GM12878 (cell line): ENCODE measurements around the gene AP2B1. TPM values are rescaled to one million over a fixed set of nuclear protein-coding genes. Genes with fewer than 3 reads are reported as not detected.

Source experiments
- ATAC-seq: fragments of 200-7000 bp; cut with Tn5 transposase; 3 replicates; pipeline ENCODE4 v1.9.1; 2020; ENCODE audit warnings: mild to moderate bottlenecking, moderate library complexity
- BruUV-seq: library from RNA; stranded (reverse); fragments of 400-500 nt; replicated peaks from 2 replicates; lab custom pipeline; 2021; lab: Mats Ljungman, UMichigan
- CTCF ChIA-PET: fragments of 300-600 bp; sonication (Branson Sonifier 250); formaldehyde crosslinking; extraction: SDS; loops from one replicate; lab custom pipeline; 2021; ENCODE audit warnings: inconsistent platforms; lab: Yijun Ruan, JAX
- POLR2A ChIA-PET: fragments of 350-600 bp; formaldehyde crosslinking; extraction: SDS; loops from one replicate; lab custom pipeline; 2021; ENCODE audit warnings: inconsistent platforms; lab: Charles Lee
- RAD21 ChIA-PET: fragments of 300-600 bp; sonication (Branson Sonifier 250); formaldehyde crosslinking; loops from one replicate; lab custom pipeline; 2023; ENCODE audit warnings: antibody characterized with exemption; ENCODE audit not compliant: unreplicated experiment; lab: Charles Lee
- SMC1A ChIA-PET: fragments of 300-600 bp; sonication (Branson Sonifier 250); formaldehyde crosslinking; loops from one replicate; lab custom pipeline; 2023; ENCODE audit not compliant: unreplicated experiment, uncharacterized antibody; lab: Charles Lee
- DNase-seq: peaks from one replicate; pipeline ENCODE4 v3.0.0-alpha.2; 2011; ENCODE audit warnings: low read depth, low spot score
- FAIRE-seq: peaks from 3 replicates; lab custom pipeline; 2011; peaks lifted over from hg19 to GRCh38; lab: Jason Lieb, UNC
- H2AFZ ChIP-seq: 2 replicates; pipeline ENCODE4 v1.6.0; 2011; ENCODE audit warnings: low read depth, low read length, control low read depth; ENCODE audit not compliant: control insufficient read depth
- H3K27ac ChIP-seq: 2 replicates; pipeline ENCODE4 v1.5.1; 2011; ENCODE audit warnings: control low read depth; ENCODE audit not compliant: control insufficient read depth, insufficient read depth
- H3K27me3 ChIP-seq, 2 experiments: replicated peaks in 1 of 2; 2 replicates each; pipeline versions ENCODE4 v1.6.0 to v1.6.1; 2011; ENCODE audit warnings: low read length in 1 of 2; ENCODE audit not compliant: control insufficient read depth in 2 of 2, insufficient read depth in 2 of 2
- H3K36me3 ChIP-seq, 2 experiments: 2 replicates each; pipeline ENCODE4 v1.5.1; 2011; ENCODE audit warnings: low read length in 1 of 2; ENCODE audit not compliant: control insufficient read depth in 2 of 2, insufficient read depth in 2 of 2
- H3K4me1 ChIP-seq: 2 replicates; pipeline ENCODE4 v1.6.1; 2011; ENCODE audit warnings: mild to moderate bottlenecking, low read length, moderate library complexity, mixed read lengths; ENCODE audit not compliant: control insufficient read depth, insufficient read depth
- H3K4me2 ChIP-seq: 2 replicates; pipeline ENCODE4 v1.6.0; 2011; ENCODE audit warnings: control low read depth; ENCODE audit not compliant: control insufficient read depth, insufficient read depth
- H3K4me3 ChIP-seq: fragments of 200-600 bp; sonication (generic); 2 replicates; pipeline ENCODE4 v1.5.1; 2016
- H3K79me2 ChIP-seq: 2 replicates; pipeline ENCODE4 v1.6.0; 2011; ENCODE audit warnings: low read length; ENCODE audit not compliant: control insufficient read depth, insufficient read depth
- H3K9ac ChIP-seq: 2 replicates; pipeline ENCODE4 v1.8.0; 2011; ENCODE audit warnings: low read length, control low read depth, mixed read lengths; ENCODE audit not compliant: control insufficient read depth, insufficient read depth
- H3K9me3 ChIP-seq: replicated peaks from 3 replicates; pipeline ENCODE4 v1.5.1; 2011; ENCODE audit warnings: mild to moderate bottlenecking, low read length; ENCODE audit not compliant: control insufficient read depth, insufficient read depth
- H4K20me1 ChIP-seq: 2 replicates; pipeline ENCODE4 v1.6.0; 2011; ENCODE audit not compliant: control insufficient read depth, insufficient read depth
- CEBPB ChIP-seq, 2 experiments: fragments of 150-350 bp in 1 of 2; IDR thresholded peaks; 2 replicates each; pipeline ENCODE4 v1.6.1; 2012 to 2014; ENCODE audit warnings: low read depth in 2 of 2, low read length in 2 of 2, borderline replicate concordance in 1 of 2, inconsistent platforms in 1 of 2
- CUX1 ChIP-seq: IDR thresholded peaks from 2 replicates; pipeline ENCODE4 v1.6.1; 2012; ENCODE audit warnings: improper control_type of control experiment, low read depth, low read length; ENCODE audit not compliant: insufficient replicate concordance
- EED ChIP-seq: sonication (generic); IDR thresholded peaks from 2 replicates; pipeline ENCODE4 v1.6.1; 2016; ENCODE audit warnings: antibody characterized with exemption, low read depth
- FOS ChIP-seq: IDR thresholded peaks from 3 replicates; pipeline ENCODE4 v1.6.1; 2011; ENCODE audit warnings: borderline replicate concordance; ENCODE audit not compliant: insufficient read length; ENCODE audit errors: extremely low read depth
- IKZF1 ChIP-seq: fragments of 450-650 bp; conservative IDR thresholded peaks from 2 replicates; pipeline ENCODE4 v1.6.1; 2017; ENCODE audit warnings: antibody characterized with exemption, mild to moderate bottlenecking
- KLF5 ChIP-seq: fragments of 450-650 bp; IDR thresholded peaks from 2 replicates; pipeline ENCODE4 v1.6.1; 2014; ENCODE audit warnings: mild to moderate bottlenecking; ENCODE audit not compliant: partially characterized antibody
- NFXL1 ChIP-seq: fragments of 450-650 bp; IDR thresholded peaks from 2 replicates; pipeline ENCODE4 v1.6.1; 2017; ENCODE audit warnings: antibody characterized with exemption, mild to moderate bottlenecking, borderline replicate concordance
- POLR2AphosphoS5 ChIP-seq: IDR thresholded peaks from 2 replicates; pipeline ENCODE4 v1.6.1; 2011; ENCODE audit warnings: mild to moderate bottlenecking, low read length, inconsistent platforms
- POU2F2 ChIP-seq: IDR thresholded peaks from 3 replicates; pipeline ENCODE4 v1.6.1; 2011; ENCODE audit warnings: low read depth, mild to moderate bottlenecking, low read length, borderline replicate concordance
- PRDM15 ChIP-seq: fragments of 450-650 bp; formaldehyde crosslinking; IDR thresholded peaks from 2 replicates; pipeline ENCODE4 v1.4.0; 2020; ENCODE audit warnings: mild to moderate bottlenecking, moderate library complexity
- SP1 ChIP-seq: IDR thresholded peaks from one replicate; pipeline ENCODE4 v1.6.1; 2011; ENCODE audit warnings: low read depth, low read length
- TCF12 ChIP-seq: IDR thresholded peaks from 2 replicates; pipeline ENCODE4 v1.6.1; 2011; ENCODE audit warnings: low read depth, mild to moderate bottlenecking, low read length
- USF2 ChIP-seq: IDR thresholded peaks from 2 replicates; pipeline ENCODE4 v1.6.1; 2011; ENCODE audit warnings: low read depth, low read length, improper control_type of control experiment, borderline replicate concordance
- ZNF24 ChIP-seq: fragments of 450-650 bp; IDR thresholded peaks from 2 replicates; pipeline ENCODE4 v1.6.1; 2017; ENCODE audit warnings: antibody characterized with exemption, mild to moderate bottlenecking
- WGBS: methylation state at CpG from one replicate; pipeline ENCODE4 v1.1.6; 2016; ENCODE audit warnings: low lambda C conversion rate; ENCODE audit not compliant: insufficient replicate concordance, insufficient coverage; ENCODE audit errors: missing lambda C conversion rate; 5-methylcytosine and 5-hydroxymethylcytosine counted together
- in situ Hi-C: fragments of 300-500 bp; cut with MboI; formaldehyde crosslinking; loops from 9 replicates; pipeline ENCODE4 v1.14.3; 2018; ENCODE audit warnings: mixed read lengths
- intact Hi-C: fragments of 100-400 bp; cut with micrococcal nuclease; formaldehyde crosslinking; loops from one replicate; pipeline ENCODE4 v1.14.2; 2022; ENCODE audit not compliant: unreplicated experiment
- polyA plus RNA-seq, 11 experiments: library from polyadenylated mRNA; depleted of rRNA in 4 of 11; unstranded in 6 of 11; stranded (reverse) in 5 of 11; fragments of >200 nt; fragmentation: Nextera tagmentation in 4 of 11; fragmentation: Illumina TruSeq in 1 of 11; extraction: Ambion mirVana in 4 of 11; extraction: Trizol in 1 of 11; gene quantifications; 1 replicate in 1 of 11; 2 replicates in 10 of 11; pipeline versions ENCODE4 v1.2.1 to v1.2.3, GENCODE V29; 2011 to 2016; ENCODE audit warnings: inconsistent platforms in 2 of 11, missing spikeins in 2 of 11, low read depth in 1 of 11
- total RNA-seq, 4 experiments: library from RNA; depleted of rRNA in 3 of 4; stranded (reverse); fragments of >200 nt in 3 of 4; fragmentation: Illumina TruSeq in 1 of 4; extraction: Trizol in 1 of 4; gene quantifications; 2 replicates each; pipeline versions ENCODE4 v1.2.1 to v1.2.3, GENCODE V29; 2013 to 2021

Gene AP2B1
- total and polyA plus RNA-seq, 10 of the 15 experiments (the other 5 are each of a cell fraction or from before 2014, with no cell fraction given): 18.6 to 112 (median 53.9) TPM

- CTCF ChIA-PET: interaction anchor here (1.0 to 6.0 kb wide), 4 partner anchors 12 to 133 kb away, joined by 3 to 116 read pairs (median 4); no protein-coding TSS in a partner anchor
- ATAC-seq: no peak
- H3K4me2 ChIP-seq: no peak overlapping the region
- H3K9ac ChIP-seq: no peak overlapping the region
- no peak overlapping the region for H3K4me3 ChIP-seq
- H4K20me1 ChIP-seq: no peaks in the 10 kb centered on the region
- POLR2A ChIA-PET: interaction anchor here (0.6 kb wide), 1 partner anchor 186 kb away, joined by 3 read pairs; no protein-coding TSS in a partner anchor
- WGBS: 21% methylated on average over 12 of the region's 15 CpGs
- H3K9me3 ChIP-seq: no peaks in the 10 kb centered on the region
- no peak for DNase-seq
- no peak for FAIRE-seq
- no peaks in the 10 kb centered on the region for H3K36me3 ChIP-seq
- SMC1A ChIA-PET: no interaction called here
- BruUV-seq: no TSS peak
- intact Hi-C loops: loop anchor here (2.0 to 10.0 kb wide), 3 partner anchors 189 to 1321 kb away; no protein-coding TSS in a partner anchor
- RAD21 ChIA-PET: no interaction called here
- in situ Hi-C loops: loop anchor here (5.0 to 10.0 kb wide), 3 partner anchors 139 to 581 kb away; no protein-coding TSS in a partner anchor
- peaks cover 2 to 6% of the 10 kb centered on the region in 2 experiments; a peak in 3 of 4 replicates for H3K27me3 ChIP-seq
- H3K27ac ChIP-seq: no peak overlapping the region
- H2AFZ ChIP-seq: no peak overlapping the region
- no peaks in the 10 kb centered on the region for H3K4me1 ChIP-seq
- no peaks in the 10 kb centered on the region for H3K79me2 ChIP-seq
- TF ChIP-seq KLF5 (no peak), USF2 (no peak), ZNF24 (no peak), SP1 (no peak), NFXL1 (no peak), PRDM15 (CRISPR knock-in tag) (no peak), EED (no peak), CUX1 (no peak), FOS (no peak), CEBPB (IDR thresholded peaks at IDR 0.05; ENCODE audit: borderline replicate concordance in 1 of 2, low read depth in 2 of 2, low read length in 2 of 2) (no peak), IKZF1 (no peak), TCF12 (no peak), POU2F2 (no peak), POLR2AphosphoS5 (no peak)
Observed at GRCh38 chr17:35745749-35746320, 158.7 kb downstream of the AP2B1 start.
